Ishikawa (cell line): ENCODE results near the gene SETBP1.

Experiments
- CEBPB ChIP-seq: IDR thresholded peaks from 2 replicates; pipeline ENCODE4 v1.6.1; 2012
- CREB1 ChIP-seq: IDR thresholded peaks from 2 replicates; pipeline ENCODE4 v1.6.1; 2012; ENCODE audit warnings: low read depth
- EGR1 ChIP-seq: IDR thresholded peaks from 2 replicates; pipeline ENCODE4 v1.6.1; 2012
- EP300 ChIP-seq: IDR thresholded peaks from 2 replicates; pipeline ENCODE4 v1.6.1; 2012; ENCODE audit warnings: borderline replicate concordance
- FOXM1 ChIP-seq: IDR thresholded peaks from 2 replicates; pipeline ENCODE4 v1.6.1; 2012; ENCODE audit warnings: low read depth, borderline replicate concordance
- MAX ChIP-seq: IDR thresholded peaks from 2 replicates; pipeline ENCODE4 v1.6.1; 2012
- NFIC ChIP-seq: IDR thresholded peaks from 2 replicates; pipeline ENCODE4 v1.6.1; 2012
- RAD21 ChIP-seq: IDR thresholded peaks from 2 replicates; pipeline ENCODE4 v1.6.1; 2012; ENCODE audit warnings: low read depth
- REST ChIP-seq: IDR thresholded peaks from 2 replicates; pipeline ENCODE4 v1.6.1; 2012; ENCODE audit warnings: low read depth, mild to moderate bottlenecking
- TAF1 ChIP-seq: IDR thresholded peaks from 2 replicates; pipeline ENCODE4 v1.6.1; 2012; ENCODE audit warnings: low read depth, mild to moderate bottlenecking
- TCF12 ChIP-seq: IDR thresholded peaks from 2 replicates; pipeline ENCODE4 v1.6.1; 2012; ENCODE audit warnings: low read depth
- TEAD4 ChIP-seq: IDR thresholded peaks from 2 replicates; pipeline ENCODE4 v1.6.1; 2012
- USF1 ChIP-seq: IDR thresholded peaks from 2 replicates; pipeline ENCODE4 v1.6.1; 2012
- YY1 ChIP-seq: IDR thresholded peaks from 2 replicates; pipeline ENCODE4 v1.6.1; 2012; ENCODE audit warnings: low read depth
- ZBTB7A ChIP-seq: IDR thresholded peaks from 2 replicates; pipeline ENCODE4 v1.6.1; 2012; ENCODE audit warnings: low read depth

SETBP1 gene

GRCh38 chr18:44754567-44754966 lies 73.9 kb downstream of the SETBP1 start:
- TF ChIP-seq MAX = no peak
- TF ChIP-seq TEAD4 = no peak
- no peak for TF ChIP-seq RAD21
- no peak for TF ChIP-seq TCF12
- TF ChIP-seq ZBTB7A = no peak
- TF ChIP-seq FOXM1 = no peak
- no peak for TF ChIP-seq YY1
- no peak for TF ChIP-seq USF1
- no peak for TF ChIP-seq NFIC

- TF ChIP-seq USF1 (no peak), TCF12 (no peak), ZBTB7A (no peak), TEAD4 (no peak), RAD21 (no peak), NFIC (no peak), CEBPB (no peak), EP300 (no peak)
These were observed 78.4 kb downstream of the SETBP1 start for GRCh38 chr18:44758861-44759631.

- TF ChIP-seq YY1 (no peak), MAX (no peak), TCF12 (no peak), TAF1 (no peak), REST (no peak), CEBPB (no peak), CREB1 (no peak), TEAD4 (no peak), FOXM1 (no peak), EP300 (no peak), NFIC (no peak), EGR1 (no peak), USF1 (no peak), ZBTB7A (no peak), RAD21 (no peak)
These were observed 79.2 kb downstream of the SETBP1 start for GRCh38 chr18:44759925-44760342.

DNA sequence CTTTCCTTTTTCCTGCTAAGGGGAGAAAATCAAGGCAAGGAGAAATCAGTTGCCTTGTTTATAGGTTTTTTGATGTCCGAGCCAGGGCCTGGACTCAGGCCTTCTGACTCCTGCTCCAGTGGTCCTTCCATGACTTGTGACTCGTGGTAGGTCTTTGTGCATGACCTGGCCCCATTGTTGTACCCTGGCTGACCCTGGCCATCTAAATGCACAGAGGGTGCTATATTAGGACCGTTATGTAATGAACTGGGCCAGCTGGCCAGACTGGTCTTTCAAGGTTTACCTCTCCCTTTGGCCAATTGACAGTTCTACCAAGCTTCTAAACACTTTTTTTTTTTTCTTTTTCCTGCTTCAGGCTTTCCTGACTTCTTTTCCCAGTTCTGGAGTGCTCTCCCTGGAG lies 81.1 kb downstream of the SETBP1 start:
- TF ChIP-seq RAD21 = no peak
- peak; percentile 37; the same call in 1 of the 2 replicates for TF ChIP-seq TEAD4
- TF ChIP-seq EP300 = peak; percentile 58; the same call in 1 of the 2 replicates
- TF ChIP-seq NFIC = peak; percentile 73
- peak; percentile 64 for TF ChIP-seq TCF12
- peak; percentile 59; the same call in 1 of the 2 replicates for TF ChIP-seq CEBPB
- TF ChIP-seq EGR1 = no peak
- TF ChIP-seq YY1 = peak; percentile 44; the same call in 1 of the 2 replicates

GRCh38 chr18:44763327-44763726 lies 82.6 kb downstream of the SETBP1 start:
- TF ChIP-seq TAF1 (no peak), EGR1 (no peak), CREB1 (no peak), REST (no peak), TCF12 (no peak), TEAD4 (no peak), ZBTB7A (no peak), EP300 (no peak), RAD21 (no peak), USF1 (no peak), YY1 (no peak), MAX (no peak)
